LHCN-M2 (cell line): ENCODE measurements around the gene NKPD1. TPM values are rescaled to one million over a fixed set of nuclear protein-coding genes. Genes with fewer than 3 reads are reported as not detected.

ENCODE experiments used
- DNase-seq: peaks from one replicate; pipeline ENCODE4 v3.0.0-alpha.2; 2012; ENCODE audit warnings: low read depth
- polyA plus RNA-seq: library from polyadenylated mRNA; unstranded; fragments of >200 nt; gene quantifications from one replicate; pipeline ENCODE4 v1.2.1, GENCODE V29; 2012; ENCODE audit warnings: missing spikeins
- total RNA-seq: library from RNA; depleted of rRNA; stranded (reverse); fragments of >200 nt; gene quantifications from 2 replicates; pipeline ENCODE4 v1.2.3, GENCODE V29; 2014; rRNA removed

The NKPD1 gene, protein sequence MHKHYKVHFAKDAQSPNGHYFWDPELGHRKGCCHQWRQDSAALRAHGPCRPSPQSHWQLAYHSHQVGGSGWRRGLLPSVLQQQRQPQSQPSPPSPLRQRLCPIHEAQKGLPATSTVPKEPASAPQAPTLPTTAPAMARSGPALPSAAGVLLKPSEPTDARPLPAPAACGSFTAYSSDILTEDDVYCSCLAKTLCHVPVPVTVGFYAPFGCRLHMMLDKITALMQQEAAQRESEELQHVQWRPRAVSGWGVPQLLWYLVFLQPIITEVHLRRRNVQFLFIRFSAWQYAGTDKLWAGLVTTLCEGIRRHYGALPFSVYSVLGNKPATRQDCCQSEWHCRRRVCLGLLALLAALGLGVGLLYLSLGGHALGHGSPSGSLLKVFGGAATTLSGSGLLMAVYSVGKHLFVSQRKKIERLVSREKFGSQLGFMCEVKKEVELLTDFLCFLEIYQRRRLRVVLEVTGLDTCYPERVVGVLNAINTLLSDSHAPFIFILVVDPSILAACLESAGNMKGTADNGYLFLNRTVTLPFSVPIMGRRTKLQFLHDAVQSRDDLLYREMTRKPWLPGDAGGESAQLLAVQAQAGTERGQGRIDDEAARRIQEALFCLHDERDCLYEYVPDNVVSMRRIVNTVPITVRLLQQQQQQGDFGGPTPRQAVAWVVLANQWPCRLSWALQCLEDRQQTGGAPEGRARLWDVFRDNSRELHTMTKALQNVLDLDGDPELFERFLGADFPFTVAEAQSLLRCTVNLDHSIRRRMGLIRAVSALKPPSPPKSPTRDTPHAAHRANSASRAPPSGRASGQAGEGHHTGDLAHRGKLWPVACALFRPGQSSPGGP
- total RNA-seq, result 0.06 TPM in 1 of 2 replicates, not detected in the other
- 0.02 TPM for polyA plus RNA-seq

DNA sequence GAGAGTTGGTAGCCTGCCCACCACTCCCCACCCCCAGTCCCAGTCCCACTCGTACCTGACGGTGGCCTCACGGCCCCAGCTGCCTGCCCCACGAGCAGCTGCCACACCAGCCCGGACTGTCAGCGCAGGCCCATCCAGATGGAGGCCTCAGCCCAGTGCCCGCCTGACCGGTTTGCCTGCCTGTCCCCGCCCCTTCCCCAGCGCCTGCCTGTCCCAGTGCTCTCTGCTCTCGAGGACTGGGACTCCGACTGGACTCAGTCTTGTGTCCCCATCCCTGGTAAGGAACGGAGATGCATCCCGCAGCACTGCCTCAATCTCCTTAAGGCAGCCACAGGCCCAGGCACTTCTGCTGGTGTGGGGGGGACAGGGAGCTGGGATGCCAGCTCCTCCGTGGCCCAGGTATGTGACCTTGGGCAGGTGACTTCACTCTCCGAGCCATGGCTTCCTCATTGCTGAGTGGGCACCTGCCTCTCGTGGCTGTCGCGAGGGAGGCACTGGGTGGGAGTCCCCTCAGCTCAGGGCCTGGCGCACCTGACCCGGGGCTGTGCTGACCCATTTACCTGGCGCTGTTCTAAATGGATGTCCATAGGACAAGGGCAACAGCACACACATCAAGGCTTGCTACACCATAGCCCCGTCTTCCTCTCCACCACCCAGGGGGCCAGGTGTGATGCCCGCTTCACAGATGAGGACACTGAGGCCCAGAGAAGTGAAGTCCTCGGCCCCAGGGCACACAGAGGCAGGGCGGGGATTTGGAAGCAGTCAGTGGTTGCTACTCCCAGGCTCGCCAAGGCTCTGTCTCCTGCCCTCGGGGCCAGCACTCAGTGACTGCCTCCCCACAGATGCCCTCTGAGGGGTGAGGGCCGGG, at the start of gene NKPD1:
NKPD1 (minus strand) TSS at position 113 of the 868 bp plus-strand sequence. CDS start 832 bp downstream, outside the sequence.
- DNase-seq, result no peak

DNA sequence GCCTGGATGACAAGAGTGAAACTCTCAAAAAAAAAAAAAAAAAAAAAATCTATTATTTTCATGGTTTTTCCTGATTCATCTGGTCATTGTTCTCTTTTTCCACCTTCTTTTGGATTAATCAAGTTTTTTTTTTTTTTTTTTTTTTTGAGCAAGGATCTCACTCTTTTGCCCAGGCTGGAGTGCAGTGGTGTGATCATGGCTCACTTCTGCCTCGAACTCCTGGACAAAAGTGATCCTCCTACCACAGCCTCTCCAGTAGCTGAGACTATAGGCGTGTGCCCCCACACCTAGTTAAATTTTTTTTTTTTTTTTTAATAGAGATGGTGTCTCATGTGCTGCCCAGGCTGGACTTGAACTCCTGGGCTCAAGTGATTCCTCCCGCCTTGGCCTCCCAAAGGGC, 45.5 kb upstream of the NKPD1 start:
- DNase-seq, result no peak

GRCh38 chr19:45205810-45206209, 45.0 kb upstream of the NKPD1 start:
- DNase-seq, result no peak

DNA sequence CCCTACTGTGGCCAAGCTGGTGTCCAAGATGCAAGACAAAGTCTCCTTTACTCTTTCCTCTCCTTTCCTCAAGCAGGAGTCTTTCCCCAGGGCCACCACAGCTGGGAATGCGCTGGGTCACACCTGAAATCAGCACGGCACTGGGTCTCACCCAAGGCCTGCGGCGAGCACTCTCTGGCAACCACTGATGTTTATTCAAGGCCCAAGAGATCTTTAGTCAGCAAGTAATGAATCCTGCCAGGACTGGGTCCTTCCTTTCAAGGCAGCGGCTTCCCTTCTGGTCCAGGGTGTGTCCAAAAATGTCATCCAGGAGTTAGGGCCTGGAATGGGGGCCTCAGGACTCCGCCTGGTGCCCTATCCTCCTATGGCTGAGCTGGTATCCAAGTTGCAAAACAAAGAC, 41.9 kb upstream of the NKPD1 start:
- no peak for DNase-seq

DNA sequence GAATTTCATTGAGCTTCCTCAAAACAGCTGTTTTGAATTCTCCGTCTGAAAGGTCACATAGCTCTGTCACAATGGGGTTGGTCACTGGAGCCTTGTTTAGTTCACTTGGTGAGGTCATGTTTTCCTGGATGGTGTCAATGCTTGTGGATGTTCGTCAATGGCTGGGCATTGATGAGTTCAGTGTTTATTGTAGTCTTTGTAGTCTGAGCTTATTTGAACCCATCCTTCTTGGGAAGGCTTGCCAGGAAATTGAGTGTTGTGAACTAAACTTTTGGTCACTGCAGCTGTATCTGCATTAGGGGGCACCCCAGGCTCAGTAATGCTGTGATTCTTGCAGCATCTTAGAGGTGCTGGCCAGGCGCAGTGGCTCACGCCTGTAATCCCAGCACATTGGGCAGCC, 39.8 kb upstream of the NKPD1 start:
- peak; percentile 34 for DNase-seq

- peak; percentile 24 for DNase-seq
Observed at GRCh38 chr19:45195764-45196163, 35.0 kb upstream of the NKPD1 start.

GRCh38 chr19:45191375-45191774, 30.6 kb upstream of the NKPD1 start:
- DNase-seq, result no peak

- DNase-seq, result no peak
Observed at GRCh38 chr19:45189971-45190370, 29.2 kb upstream of the NKPD1 start.

- no peak for DNase-seq
Observed at GRCh38 chr19:45187421-45188100, 26.8 kb upstream of the NKPD1 start.

- DNase-seq, result peak; percentile 22
Observed at GRCh38 chr19:45186509-45187334, 25.9 kb upstream of the NKPD1 start.

GRCh38 chr19:45184115-45184514, 23.3 kb upstream of the NKPD1 start:
- DNase-seq, result no peak

DNA sequence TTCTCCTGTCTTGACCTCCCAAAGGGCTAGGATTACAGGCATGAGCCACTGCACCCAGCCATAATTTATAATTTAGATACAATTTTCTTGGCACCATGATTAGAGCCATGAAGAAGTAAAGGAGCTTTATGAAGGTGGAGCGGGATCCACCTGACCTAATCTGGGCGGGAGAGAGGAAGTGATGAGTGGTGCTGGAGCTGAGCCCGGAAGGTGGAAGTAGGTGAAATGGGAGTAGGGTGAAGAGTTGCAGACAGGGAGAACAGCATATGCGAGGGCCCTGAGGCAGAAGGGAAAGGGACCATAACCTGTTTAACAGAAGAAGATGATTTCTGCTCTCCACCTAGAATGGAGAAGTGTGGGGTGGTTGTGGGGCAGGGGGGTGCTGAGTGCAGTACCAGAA, 22.0 kb upstream of the NKPD1 start:
- DNase-seq, result no peak

DNA sequence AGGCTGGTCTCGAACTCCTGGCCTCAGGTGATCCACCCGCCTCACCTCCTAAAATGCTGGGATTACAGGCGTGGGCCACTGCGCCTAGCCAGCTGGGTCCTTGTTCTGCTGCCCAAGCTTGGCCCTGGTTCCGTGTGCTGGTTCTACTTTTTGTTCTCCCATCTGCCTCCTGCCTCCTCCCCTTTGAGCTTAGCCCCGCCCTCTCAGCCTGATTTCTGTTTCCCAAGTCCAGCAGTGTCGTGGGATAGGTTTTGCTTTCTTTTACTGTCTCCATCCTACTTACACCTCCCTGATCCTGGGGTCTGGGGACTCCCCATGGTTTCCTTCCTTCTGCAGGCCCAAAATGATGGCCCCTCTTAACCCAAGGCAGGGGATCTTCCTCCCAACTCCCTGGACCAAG, 20.2 kb upstream of the NKPD1 start:
- no peak for DNase-seq

DNA sequence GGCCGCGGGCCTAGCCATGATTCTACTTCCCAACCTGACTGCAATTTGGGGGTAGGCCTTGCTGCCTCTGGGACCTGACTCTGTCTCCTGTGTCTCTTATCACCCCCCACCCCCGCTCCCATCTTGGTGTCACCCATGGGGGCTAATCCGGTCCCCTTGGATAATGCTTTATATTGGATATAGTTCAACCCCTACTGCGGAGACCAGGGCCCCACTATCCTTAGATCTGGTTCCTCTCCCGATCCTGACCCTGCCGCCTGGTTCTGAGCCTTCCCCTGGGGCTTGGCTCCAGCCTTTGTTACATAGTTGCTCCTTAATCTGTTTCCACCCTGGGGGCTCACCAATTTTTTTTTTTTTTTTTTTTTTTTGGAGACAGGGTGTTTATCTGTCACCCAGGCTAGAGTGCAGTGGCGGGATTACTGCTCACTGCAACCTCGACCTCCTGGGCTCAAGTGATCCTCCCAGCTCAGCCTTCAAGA, 19.1 kb upstream of the NKPD1 start:
- no peak for DNase-seq

DNA sequence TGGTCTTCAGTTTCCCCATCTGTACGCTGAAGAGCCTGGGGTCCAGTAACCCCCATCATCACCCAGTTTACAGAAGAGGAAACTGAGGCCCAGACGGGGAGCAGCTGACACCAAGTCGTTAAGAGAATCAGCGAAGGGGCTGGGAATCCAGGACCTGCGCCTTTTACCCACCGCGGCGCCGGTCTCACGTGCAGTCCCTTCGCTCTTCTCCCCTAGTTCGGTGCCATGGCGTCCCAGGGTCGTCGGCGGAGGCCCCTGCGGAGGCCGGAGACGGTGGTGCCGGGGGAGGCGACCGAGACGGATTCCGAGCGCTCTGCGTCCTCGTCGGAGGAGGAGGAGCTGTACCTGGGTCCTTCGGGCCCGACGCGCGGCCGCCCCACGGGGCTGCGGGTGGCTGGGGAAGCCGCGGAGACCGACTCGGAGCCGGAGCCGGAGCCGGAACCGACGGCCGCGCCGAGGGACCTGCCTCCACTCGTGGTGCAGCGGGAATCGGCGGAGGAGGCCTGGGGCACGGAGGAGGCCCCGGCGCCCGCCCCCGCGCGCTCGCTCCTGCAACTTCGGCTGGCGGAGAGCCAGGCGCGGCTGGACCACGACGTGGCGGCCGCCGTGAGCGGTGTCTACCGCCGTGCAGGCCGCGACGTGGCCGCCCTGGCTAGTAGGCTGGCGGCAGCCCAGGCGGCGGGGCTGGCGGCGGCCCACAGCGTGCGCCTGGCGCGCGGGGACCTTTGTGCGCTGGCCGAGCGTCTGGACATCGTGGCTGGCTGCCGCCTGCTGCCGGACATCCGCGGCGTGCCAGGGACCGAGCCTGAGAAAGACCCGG, 18.5 kb upstream of the NKPD1 start:
- no peak for DNase-seq

GRCh38 chr19:45178262-45179071, 17.7 kb upstream of the NKPD1 start, which contains the start of gene BLOC1S3:
BLOC1S3 (plus strand) TSS chr19:45178784; CDS start chr19:45179297, 513 bp downstream.
- DNase-seq, result peak; percentile 100

DNA sequence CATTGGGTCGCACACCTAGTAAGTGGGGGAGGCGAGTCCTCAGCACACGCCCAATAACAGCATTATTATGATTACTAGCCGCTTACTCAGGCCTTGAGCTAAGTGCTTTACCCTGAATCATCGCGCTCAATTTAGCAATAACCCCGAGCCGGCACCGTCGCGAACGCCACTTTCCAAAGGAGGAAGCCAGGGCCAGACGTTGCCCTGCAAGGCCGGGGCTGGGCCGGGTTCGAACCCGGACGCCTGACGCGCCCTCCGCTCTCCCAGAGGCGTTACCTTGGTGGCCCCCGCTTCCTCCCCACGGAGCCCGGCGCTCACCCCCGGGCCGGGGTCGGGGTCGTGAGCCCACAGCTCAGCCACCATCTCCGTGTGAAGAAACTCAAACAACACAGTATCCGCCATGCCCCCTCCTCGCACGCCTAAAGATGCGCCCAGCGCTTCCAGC, 17.1 kb upstream of the NKPD1 start, which contains the start of gene TRAPPC6A:
TRAPPC6A (minus strand) TSS at position 421 of the 445 bp plus-strand sequence; CDS start at position 402, 19 bp downstream.
- DNase-seq, result peak; percentile 61
